IPS DF 4.7 (cell line): Measurements from ENCODE around the gene IL1F10.

Source experiments
- DNase-seq: peaks from one replicate; pipeline ENCODE4 v3.0.0-alpha.2; 2013; ENCODE audit warnings: low spot score; ENCODE audit errors: extremely low read depth

The IL1F10 gene

GRCh38 chr2:113111823-113112287 lies 44.1 kb downstream of the IL1F10 start:
- no peak for DNase-seq

GRCh38 chr2:113112441-113112840 lies 44.7 kb downstream of the IL1F10 start:
- DNase-seq = no peak

- no peak for DNase-seq
Measured at GRCh38 chr2:113112871-113113270, 45.1 kb downstream of the IL1F10 start.

DNA sequence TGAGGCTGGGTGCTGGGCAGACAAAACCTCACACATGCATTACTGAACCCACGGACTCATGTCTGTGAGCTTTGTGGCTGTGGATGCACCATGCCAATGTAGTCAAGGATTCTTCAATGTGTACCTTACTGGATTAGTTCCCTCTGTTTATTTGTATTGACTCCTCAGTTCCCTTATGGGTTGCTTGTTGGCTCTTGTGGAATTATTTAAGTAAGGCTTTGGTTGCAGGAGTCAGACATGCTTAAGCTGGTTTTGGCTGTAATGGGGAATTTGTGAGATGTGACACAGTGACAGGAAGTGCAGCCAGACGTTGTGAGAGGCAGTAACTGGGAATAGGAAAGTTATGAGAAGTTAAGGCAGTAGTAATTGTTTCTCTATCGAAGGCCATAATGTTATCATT lies 46.0 kb downstream of the IL1F10 start:
- no peak for DNase-seq

GRCh38 chr2:113114224-113114945 lies 46.6 kb downstream of the IL1F10 start:
- DNase-seq = no peak

GRCh38 chr2:113114996-113115395 lies 47.2 kb downstream of the IL1F10 start:
- no peak for DNase-seq

- no peak for DNase-seq
Measured at GRCh38 chr2:113116100-113116958, 48.6 kb downstream of the IL1F10 start.

GRCh38 chr2:113117541-113118262 lies 49.9 kb downstream of the IL1F10 start:
- no peak for DNase-seq

- no peak for DNase-seq
Measured at GRCh38 chr2:113118263-113118657, 50.5 kb downstream of the IL1F10 start.

DNA sequence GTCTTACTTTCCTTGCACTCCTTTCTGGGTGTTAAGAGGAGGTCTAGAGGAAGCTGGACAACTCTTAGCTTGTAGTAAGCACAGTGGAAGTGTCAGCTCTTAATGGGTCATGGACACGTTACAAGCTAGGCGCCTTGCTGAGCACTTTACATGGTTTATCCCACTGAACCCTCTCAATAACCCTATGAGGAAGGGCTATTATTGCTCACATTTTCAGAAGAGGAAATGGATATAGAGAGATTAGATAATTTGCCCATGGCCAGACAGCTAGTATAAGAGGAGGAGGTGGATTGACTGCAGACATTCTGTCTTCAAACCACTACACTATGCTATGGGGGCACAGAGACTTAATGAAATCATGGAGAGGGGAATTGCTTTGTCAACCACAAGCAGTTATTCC lies 51.3 kb downstream of the IL1F10 start:
- no peak for DNase-seq

DNA sequence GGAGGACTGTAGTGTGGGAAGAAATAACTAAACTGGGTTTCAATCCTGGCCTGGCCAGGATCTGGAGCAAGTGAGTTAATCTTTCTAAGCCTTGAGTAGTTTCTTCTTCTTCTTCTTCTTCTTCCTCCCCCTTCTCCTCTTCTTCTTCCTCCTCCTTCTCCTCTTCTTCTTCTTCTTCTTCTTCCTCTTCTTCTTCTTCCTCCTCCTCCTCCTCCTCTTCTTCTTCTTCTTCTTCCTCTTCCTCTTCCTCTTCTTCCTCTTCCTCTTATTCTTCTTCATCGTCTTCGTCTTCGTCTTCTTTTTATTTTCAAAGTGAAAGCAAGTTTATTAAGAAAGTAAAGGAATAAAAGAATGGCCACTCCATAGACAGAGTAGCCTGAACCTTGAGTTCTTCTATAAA lies 53.1 kb downstream of the IL1F10 start:
- no peak for DNase-seq

DNA sequence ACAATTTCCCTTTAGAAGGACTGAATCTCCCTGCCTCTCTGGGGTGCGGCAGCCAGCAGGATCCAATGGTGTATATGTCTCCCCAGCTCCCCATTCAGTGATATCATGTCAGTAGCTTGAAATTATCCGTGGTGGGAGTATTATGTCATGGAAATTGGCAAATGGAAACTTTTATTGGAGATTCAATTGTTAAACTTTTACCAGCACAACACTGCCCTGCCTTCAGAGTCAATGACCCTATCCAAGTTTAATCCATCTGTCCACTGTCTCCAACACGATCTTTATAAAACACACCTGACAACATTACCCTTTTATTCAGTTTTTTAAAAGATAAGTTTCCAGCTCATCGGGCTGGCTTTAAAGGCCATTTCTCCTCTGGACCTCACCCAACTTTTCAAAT lies 54.6 kb downstream of the IL1F10 start:
- no peak for DNase-seq

GRCh38 chr2:113123726-113124125 lies 56.0 kb downstream of the IL1F10 start:
- DNase-seq = no peak

DNA sequence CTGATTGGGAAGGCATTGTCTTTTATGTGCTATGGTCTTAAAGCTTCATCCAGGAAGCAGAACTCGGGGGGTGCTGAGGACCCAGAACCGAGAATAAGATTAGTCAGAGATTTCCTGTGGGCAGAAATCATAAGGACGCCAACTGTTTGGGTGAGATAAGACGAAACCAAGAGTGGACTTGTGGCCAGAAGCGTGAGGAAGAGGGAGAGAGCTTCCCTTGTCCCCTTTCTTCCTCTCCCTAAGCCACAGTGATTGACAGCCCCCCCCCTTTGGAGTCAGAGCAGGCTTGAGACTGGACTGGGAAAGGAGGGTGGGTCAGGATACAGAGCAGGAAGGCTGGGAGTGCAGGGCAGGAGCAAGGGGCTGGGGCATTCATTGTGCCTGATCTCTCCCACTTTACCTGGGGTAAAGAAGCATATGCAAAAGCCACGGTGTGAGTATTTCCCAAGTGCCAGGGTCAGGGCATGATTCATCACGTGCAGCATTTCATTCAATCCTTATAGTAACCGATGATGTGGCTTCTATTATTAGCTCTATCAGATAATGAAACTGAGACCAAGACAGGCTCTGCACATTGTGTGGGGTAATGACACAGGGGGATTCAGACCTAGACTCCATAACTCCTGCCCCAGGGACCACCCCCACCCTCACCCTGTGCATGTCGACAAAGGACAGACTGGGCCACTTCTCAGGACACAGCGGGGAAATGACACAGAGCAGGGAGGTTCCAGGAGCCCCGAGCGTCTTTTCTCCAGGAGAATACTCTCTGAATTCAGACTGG lies 56.6 kb downstream of the IL1F10 start:
- no peak for DNase-seq
